Lung microvascular endothelial cell (primary cell): Measurements from ENCODE around the gene R3HDM4. TPM values are rescaled to one million over a fixed set of nuclear protein-coding genes. Genes with fewer than 3 reads are reported as not detected.

ENCODE experiments used
- DNase-seq, 2 donors: peaks; one replicate each; pipeline versions ENCODE4 v3.0.0 to v3.0.0-alpha.2; 2010; ENCODE audit warnings: low read depth in 2 of 2
- total RNA-seq: library from RNA; depleted of rRNA; stranded (reverse); fragments of >200 nt; gene quantifications from 2 replicates; pipeline ENCODE4 v1.2.1, GENCODE V29; 2014

The R3HDM4 gene
- total RNA-seq, 1 donor from 2014 or later: 28.8 TPM

GRCh38 chr19:947707-948539 lies 34.9 kb upstream of the R3HDM4 start:
- no peak for DNase-seq

GRCh38 chr19:947090-947706 lies 34.2 kb upstream of the R3HDM4 start:
- DNase-seq: no peak

- DNase-seq: no peak
Observed at GRCh38 chr19:945401-946252, 32.6 kb upstream of the R3HDM4 start.

- no peak for DNase-seq
Observed at GRCh38 chr19:944663-945241, 31.7 kb upstream of the R3HDM4 start.

DNA sequence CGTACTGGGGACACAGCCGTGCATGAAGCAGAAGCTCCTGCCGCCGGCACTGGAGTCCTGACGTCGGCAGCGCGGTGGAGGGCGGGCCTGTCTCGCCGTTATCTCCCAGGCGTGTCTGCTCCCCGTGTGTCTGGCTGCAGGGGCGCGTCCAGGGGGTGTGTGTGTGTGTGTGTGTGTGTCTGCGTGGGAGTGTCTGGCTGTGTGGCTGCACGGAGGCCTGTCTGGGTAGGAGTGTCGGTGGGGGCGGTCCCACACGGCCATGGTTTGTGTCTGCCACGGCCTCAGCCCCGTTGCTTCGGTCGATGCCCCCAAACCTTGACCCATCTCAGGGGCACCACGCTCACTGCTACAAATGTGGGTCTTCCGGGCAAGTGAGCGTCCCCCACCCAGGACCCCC lies 31.1 kb upstream of the R3HDM4 start:
- DNase-seq: no peak

GRCh38 chr19:943551-944170 lies 30.6 kb upstream of the R3HDM4 start:
- no peak for DNase-seq

- peak in 1 of 2 donors; percentile 29 for DNase-seq
Observed at GRCh38 chr19:942133-942645, 29.2 kb upstream of the R3HDM4 start.

- no peak for DNase-seq
Observed at GRCh38 chr19:941292-942132, 28.5 kb upstream of the R3HDM4 start.

DNA sequence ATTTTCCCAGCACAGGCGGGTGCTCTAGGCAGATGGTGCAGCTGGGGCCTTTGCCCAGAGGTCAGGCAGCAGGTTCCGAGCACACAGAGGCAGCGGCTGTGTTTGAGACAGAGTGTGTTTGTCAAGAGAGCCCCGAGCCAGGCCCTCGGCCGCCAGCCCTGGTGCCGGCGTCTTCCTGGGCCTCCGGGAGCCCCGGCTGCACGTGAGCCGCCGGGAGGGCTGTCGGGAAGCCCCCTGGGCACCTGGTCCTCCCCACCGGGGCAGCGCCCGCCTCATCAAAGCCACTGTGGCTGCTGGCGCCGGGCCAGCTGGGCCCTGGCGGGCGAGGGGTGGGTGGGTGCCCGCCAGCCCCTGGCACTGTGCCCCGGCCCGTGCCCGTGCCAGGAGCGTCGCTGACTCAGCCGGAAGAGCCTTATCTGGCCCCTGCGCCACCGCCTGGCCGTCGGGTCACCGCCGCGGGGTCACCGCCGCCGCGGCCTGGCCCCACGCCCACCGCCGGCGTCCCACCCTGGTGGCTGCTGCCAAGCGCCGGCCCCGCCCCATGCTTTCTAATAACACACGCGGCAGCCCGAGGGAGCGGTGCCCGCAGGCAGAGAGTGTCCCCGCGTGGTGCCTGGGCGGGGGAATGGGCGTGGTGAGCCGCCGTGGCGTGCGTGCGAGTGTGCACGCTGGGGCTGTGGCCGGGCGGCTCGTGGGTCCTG lies 27.7 kb upstream of the R3HDM4 start:
- peak; percentile 55 to 68 for DNase-seq

DNA sequence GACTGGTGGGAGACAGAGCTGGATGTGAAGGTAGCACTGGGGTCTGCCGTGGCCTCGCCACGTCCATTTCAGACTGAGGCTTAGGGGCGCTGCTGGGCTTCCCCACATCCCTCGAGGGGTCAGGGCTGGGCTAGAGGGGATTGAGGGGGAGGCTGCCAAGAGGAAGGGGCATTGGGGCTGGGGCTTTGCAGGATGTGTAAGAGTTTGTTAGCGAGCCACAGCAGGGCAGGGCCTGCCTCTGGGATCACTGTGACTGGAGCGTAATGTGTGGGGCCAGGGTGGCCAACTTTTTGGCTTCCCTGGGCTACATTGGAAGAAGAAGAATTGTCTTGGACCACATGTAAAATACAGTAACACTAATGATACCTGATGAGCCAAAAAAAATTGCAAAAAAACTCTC lies 26.9 kb upstream of the R3HDM4 start:
- DNase-seq: no peak

DNA sequence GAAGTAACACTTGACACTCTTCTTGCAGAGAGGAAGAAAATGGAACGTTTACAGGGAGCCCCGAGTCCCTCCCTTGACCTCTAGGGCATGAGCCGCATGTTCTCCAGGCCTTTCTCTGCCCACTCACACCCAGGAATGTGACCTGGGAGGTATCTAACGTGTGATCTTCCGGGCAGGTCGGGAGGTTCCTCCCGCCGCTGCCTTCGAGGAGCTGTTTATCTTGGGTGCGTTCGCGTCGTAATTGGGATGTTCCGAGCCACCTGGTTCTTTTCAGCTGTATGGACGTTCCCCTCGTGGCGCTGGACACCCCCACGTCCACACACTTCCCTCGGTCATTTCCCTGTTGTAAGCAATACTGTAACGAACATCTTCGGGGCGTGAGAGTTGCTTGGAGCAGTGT lies 26.4 kb upstream of the R3HDM4 start:
- no peak for DNase-seq

DNA sequence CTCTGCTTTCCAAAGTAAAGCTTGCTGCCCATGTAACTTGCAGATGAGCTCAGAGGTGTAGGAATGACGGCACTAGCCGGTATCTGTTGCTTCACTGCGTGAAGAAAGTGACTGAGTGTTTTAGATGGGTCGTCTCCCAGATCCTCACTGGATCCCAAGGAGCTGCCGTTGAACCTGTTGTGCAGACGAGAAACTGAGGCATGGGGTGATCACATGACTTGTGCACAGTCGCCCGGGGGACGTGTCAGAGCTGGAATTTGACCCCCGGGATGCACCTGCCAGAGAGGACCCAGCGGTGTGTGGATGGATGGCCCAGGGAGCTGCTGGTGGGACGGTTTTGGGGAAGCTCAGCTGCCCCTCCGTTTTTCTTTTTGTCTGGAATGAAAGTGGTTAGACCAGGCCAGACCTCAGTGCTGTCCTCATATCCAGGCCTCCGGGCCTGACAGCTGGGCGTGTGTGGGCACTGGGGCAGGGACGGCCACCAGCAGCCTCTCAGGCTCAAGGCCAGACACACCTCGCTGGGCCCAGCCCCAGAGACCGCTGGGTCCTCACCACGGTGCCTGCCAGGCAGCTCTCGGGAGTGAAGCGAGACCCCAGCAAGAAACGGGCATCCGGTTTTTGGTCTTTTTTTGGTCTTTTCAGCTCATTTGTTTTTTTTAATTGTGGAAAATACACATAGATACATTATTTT lies 25.4 kb upstream of the R3HDM4 start:
- no peak for DNase-seq

DNA sequence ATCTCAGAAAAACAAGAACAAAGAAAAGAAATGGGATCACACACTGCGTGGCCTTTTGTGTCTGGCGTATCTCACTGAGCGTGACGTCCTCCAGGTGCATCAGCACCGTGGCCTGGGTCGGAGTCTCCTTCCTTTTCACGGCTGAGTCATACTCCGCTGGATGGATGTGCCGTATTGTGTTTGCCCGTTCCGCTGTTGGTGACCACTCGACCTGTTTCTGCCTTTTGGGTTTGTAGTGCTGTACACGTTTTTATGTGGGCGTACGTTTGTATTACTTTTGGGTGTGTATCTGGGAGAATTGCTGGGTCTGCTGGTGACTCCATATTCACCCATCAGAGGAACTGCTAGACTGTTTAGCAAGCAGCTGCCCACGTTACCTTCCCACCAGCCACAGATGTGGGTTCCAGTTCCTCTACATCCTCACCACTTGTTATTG lies 24.3 kb upstream of the R3HDM4 start:
- DNase-seq: no peak

DNA sequence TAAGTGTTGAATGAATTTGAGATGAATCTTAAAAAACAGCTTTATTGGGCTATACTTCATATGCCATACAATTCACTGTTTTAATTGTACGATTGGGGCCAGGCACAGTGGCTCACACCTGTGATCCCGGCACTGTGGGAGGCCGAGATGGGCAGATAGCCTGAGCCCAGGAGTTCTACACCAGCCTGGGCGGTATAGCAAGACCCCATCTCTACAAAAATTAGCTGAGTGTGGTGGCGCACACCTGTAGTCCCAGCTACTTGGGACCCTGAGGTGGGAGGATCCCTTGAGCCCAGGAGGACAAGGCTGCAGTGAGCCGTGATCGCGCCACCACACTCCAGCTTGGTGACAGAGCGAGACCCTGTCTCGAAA lies 23.1 kb upstream of the R3HDM4 start:
- DNase-seq: no peak

- peak; percentile 88 to 97 for DNase-seq
Observed at GRCh38 chr19:934865-935479, 22.0 kb upstream of the R3HDM4 start.

GRCh38 chr19:934197-934840 lies 21.3 kb upstream of the R3HDM4 start:
- no peak for DNase-seq

GRCh38 chr19:933553-933882 lies 20.5 kb upstream of the R3HDM4 start:
- no peak for DNase-seq
